ENCODE data around the gene SLC16A2.

DNA sequence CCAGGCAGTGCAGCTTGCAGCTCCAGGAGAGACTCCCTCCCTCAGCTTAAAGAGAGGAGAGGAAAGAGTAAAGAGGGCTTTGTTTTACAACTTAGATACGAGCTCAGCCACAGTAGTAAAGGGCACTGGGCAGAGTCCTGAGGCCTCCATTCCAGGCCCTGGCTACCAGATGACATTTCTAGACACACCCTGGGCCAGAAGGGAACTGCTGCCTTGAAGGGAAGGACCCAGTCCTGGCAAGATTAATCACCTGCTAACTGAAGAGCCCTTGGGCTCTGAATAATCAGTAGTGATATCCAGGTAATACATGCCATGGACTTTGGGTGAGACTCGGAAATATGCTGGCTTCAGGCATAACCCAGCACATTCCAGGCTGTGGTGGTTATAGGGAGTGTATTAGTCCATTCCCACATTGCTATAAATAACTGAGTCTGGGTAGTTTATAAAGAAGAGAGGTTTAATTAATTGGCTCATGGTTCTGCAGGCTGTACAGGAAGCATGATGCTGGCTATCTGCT is 15.3 kb upstream of the SLC16A2 start:
- TF ChIP-seq POLR2A (IDR thresholded peaks at IDR 0.05), result no peak
- TF ChIP-seq, protein P1, sequence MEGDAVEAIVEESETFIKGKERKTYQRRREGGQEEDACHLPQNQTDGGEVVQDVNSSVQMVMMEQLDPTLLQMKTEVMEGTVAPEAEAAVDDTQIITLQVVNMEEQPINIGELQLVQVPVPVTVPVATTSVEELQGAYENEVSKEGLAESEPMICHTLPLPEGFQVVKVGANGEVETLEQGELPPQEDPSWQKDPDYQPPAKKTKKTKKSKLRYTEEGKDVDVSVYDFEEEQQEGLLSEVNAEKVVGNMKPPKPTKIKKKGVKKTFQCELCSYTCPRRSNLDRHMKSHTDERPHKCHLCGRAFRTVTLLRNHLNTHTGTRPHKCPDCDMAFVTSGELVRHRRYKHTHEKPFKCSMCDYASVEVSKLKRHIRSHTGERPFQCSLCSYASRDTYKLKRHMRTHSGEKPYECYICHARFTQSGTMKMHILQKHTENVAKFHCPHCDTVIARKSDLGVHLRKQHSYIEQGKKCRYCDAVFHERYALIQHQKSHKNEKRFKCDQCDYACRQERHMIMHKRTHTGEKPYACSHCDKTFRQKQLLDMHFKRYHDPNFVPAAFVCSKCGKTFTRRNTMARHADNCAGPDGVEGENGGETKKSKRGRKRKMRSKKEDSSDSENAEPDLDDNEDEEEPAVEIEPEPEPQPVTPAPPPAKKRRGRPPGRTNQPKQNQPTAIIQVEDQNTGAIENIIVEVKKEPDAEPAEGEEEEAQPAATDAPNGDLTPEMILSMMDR (IDR thresholded peaks at IDR 0.05), result no peak
- TF ChIP-seq POLR2AphosphoS5 (IDR thresholded peaks at IDR 0.05), result no peak
- TF ChIP-seq EP300 (IDR thresholded peaks at IDR 0.05; ENCODE audit: low read depth), result no peak

All from transverse colon (tissue), 4 donors.